Umbilical cord (tissue), 2 donors: ENCODE data around the gene TPCN2. TPM values are rescaled to one million over a fixed set of nuclear protein-coding genes. Genes with fewer than 3 reads are reported as not detected.

Source experiments
- DNase-seq: peaks from one replicate; pipeline ENCODE4 v3.0.0-alpha.2; 2015; ENCODE audit warnings: low spot score
- total RNA-seq: library from RNA; depleted of rRNA; stranded (reverse); fragments of >200 nt; gene quantifications from one replicate; pipeline ENCODE4 v1.2.3, GENCODE V29; 2014; ENCODE audit warnings: low replicate concordance; ENCODE audit not compliant: insufficient read depth

The TPCN2 gene
- total RNA-seq, 1 donor from 2014 or later: 11.3 TPM

- peak; percentile 23 for DNase-seq
Observed at GRCh38 chr11:69010361-69010891, 38.3 kb upstream of the TPCN2 start.

- DNase-seq: peak; percentile 93
Observed at GRCh38 chr11:69010964-69011623, 37.6 kb upstream of the TPCN2 start.

GRCh38 chr11:69011624-69012091 is 37.1 kb upstream of the TPCN2 start:
- no peak for DNase-seq

GRCh38 chr11:69012092-69013008 is 36.4 kb upstream of the TPCN2 start:
- DNase-seq: peak; percentile 42

- peak; percentile 91 for DNase-seq
Observed at GRCh38 chr11:69013009-69013951, 35.5 kb upstream of the TPCN2 start, which contains the start of gene MRGPRF. Gene MRGPRF (minus strand): TSS chr11:69013246. CDS start chr11:69009901, 3,345 bp downstream.

GRCh38 chr11:69014084-69014851 is 34.5 kb upstream of the TPCN2 start:
- peak; percentile 55 for DNase-seq

- DNase-seq: no peak
Observed at GRCh38 chr11:69014898-69015549, 33.7 kb upstream of the TPCN2 start.

- no peak for DNase-seq
Observed at GRCh38 chr11:69017951-69018350, 30.8 kb upstream of the TPCN2 start.

- no peak for DNase-seq
Observed at GRCh38 chr11:69018924-69019323, 29.8 kb upstream of the TPCN2 start.

- peak; percentile 28 for DNase-seq
Observed at GRCh38 chr11:69022260-69022659, 26.5 kb upstream of the TPCN2 start.

- no peak for DNase-seq
Observed at GRCh38 chr11:69024509-69024908, 24.2 kb upstream of the TPCN2 start.

- DNase-seq: no peak
Observed at GRCh38 chr11:69027704-69028372, 20.9 kb upstream of the TPCN2 start.

- DNase-seq: no peak
Observed at GRCh38 chr11:69030301-69030700, 18.4 kb upstream of the TPCN2 start.

GRCh38 chr11:69032833-69033232 is 15.9 kb upstream of the TPCN2 start:
- no peak for DNase-seq

- no peak for DNase-seq
Observed at GRCh38 chr11:69033431-69033830, 15.3 kb upstream of the TPCN2 start.

- DNase-seq: no peak
Observed at GRCh38 chr11:69034123-69034867, 14.4 kb upstream of the TPCN2 start.

GRCh38 chr11:69035150-69035945 is 13.4 kb upstream of the TPCN2 start:
- DNase-seq: peak; percentile 79

- DNase-seq: peak; percentile 72
Observed at GRCh38 chr11:69035946-69036340, 12.8 kb upstream of the TPCN2 start.
